H9 (cell line): ENCODE data around the gene PARD3. TPM values are rescaled to one million over a fixed set of nuclear protein-coding genes. Genes with fewer than 3 reads are reported as not detected.

ENCODE experiments used
- DNase-seq: peaks from one replicate; pipeline ENCODE4 v3.0.0-alpha.2; 2017
- H2AFZ ChIP-seq: one replicate; pipeline ENCODE4 v1.6.1; 2013; ENCODE audit warnings: mild to moderate bottlenecking, low read length, control low read depth, moderate library complexity
- H2AK5ac ChIP-seq: 2 replicates; pipeline ENCODE4 v1.6.1; 2013; ENCODE audit warnings: low read length, control low read depth, mixed read lengths; ENCODE audit not compliant: insufficient read length
- H2BK120ac ChIP-seq: one replicate; pipeline ENCODE4 v1.6.1; 2013; ENCODE audit warnings: low read depth, mild to moderate bottlenecking, low read length, control low read depth, inconsistent platforms; ENCODE audit not compliant: poor library complexity, severe bottlenecking
- H2BK12ac ChIP-seq: 2 replicates; pipeline ENCODE4 v1.6.1; 2013; ENCODE audit warnings: low read length, control low read depth, mixed read lengths, low read depth; ENCODE audit not compliant: insufficient read length
- H2BK15ac ChIP-seq: 2 replicates; pipeline ENCODE4 v1.6.1; 2013; ENCODE audit warnings: low read depth, low read length, control low read depth
- H2BK20ac ChIP-seq: one replicate; pipeline ENCODE4 v1.6.1; 2013; ENCODE audit warnings: low read depth, mild to moderate bottlenecking, low read length, control low read depth, inconsistent platforms; ENCODE audit not compliant: poor library complexity, severe bottlenecking
- H2BK5ac ChIP-seq: 2 replicates; pipeline ENCODE4 v1.6.1; 2013; ENCODE audit warnings: low read length, control low read depth, mixed read lengths; ENCODE audit not compliant: insufficient read length
- H3K14ac ChIP-seq: 2 replicates; pipeline ENCODE4 v1.6.1; 2013; ENCODE audit warnings: low read length, control low read depth; ENCODE audit not compliant: insufficient read depth
- H3K18ac ChIP-seq: 2 replicates; pipeline ENCODE4 v1.6.1; 2013; ENCODE audit warnings: low read depth, mild to moderate bottlenecking, mixed read lengths, low read length, control low read depth; ENCODE audit not compliant: insufficient read length
- H3K23ac ChIP-seq: 2 replicates; pipeline ENCODE4 v1.6.1; 2013; ENCODE audit warnings: low read length, control low read depth, mixed read lengths, low read depth; ENCODE audit not compliant: insufficient read length
- H3K23me2 ChIP-seq: 2 replicates; pipeline ENCODE4 v1.6.1; 2013; ENCODE audit warnings: low read depth, mild to moderate bottlenecking, mixed read lengths, low read length, control low read depth; ENCODE audit not compliant: insufficient read length, poor library complexity, severe bottlenecking
- H3K27ac ChIP-seq: 2 replicates; pipeline ENCODE4 v1.5.1; 2013; ENCODE audit warnings: low read length, control low read depth, mixed read lengths, low read depth; ENCODE audit not compliant: insufficient read length
- H3K27me3 ChIP-seq: 2 replicates; pipeline ENCODE4 v1.6.1; 2013; ENCODE audit warnings: low read length, control low read depth, inconsistent platforms; ENCODE audit not compliant: insufficient read depth
- H3K4ac ChIP-seq: 2 replicates; pipeline ENCODE4 v1.6.1; 2013; ENCODE audit warnings: low read depth, mild to moderate bottlenecking, control low read depth, inconsistent platforms, low read length, moderate library complexity
- H3K4me1 ChIP-seq: 2 replicates; pipeline ENCODE4 v1.6.1; 2013; ENCODE audit warnings: low read length, control low read depth, inconsistent platforms; ENCODE audit not compliant: insufficient read depth
- H3K4me2 ChIP-seq: 2 replicates; pipeline ENCODE4 v1.6.1; 2013; ENCODE audit warnings: low read length, control low read depth, mixed read lengths; ENCODE audit not compliant: insufficient read length, insufficient read depth
- H3K56ac ChIP-seq: 2 replicates; pipeline ENCODE4 v1.6.1; 2013; ENCODE audit warnings: low read depth, mild to moderate bottlenecking, mixed read lengths, low read length, control low read depth; ENCODE audit not compliant: insufficient read length
- H3K79me1 ChIP-seq: 2 replicates; pipeline ENCODE4 v1.6.1; 2013; ENCODE audit warnings: low read depth, mild to moderate bottlenecking, moderate library complexity, low read length, control low read depth, inconsistent platforms; ENCODE audit not compliant: insufficient read depth, poor library complexity, severe bottlenecking
- H3K79me2 ChIP-seq: 2 replicates; pipeline ENCODE4 v1.6.1; 2013; ENCODE audit warnings: low read length, control low read depth, inconsistent platforms; ENCODE audit not compliant: insufficient read depth
- H3K9ac ChIP-seq: 2 replicates; pipeline ENCODE4 v1.6.1; 2013; ENCODE audit warnings: low read length, control low read depth, mixed read lengths; ENCODE audit not compliant: insufficient read length; ENCODE audit errors: extremely low read depth
- H3K9me3 ChIP-seq: one replicate; pipeline ENCODE4 v1.6.1; 2013; ENCODE audit warnings: low read depth, low read length, inconsistent platforms; ENCODE audit not compliant: control insufficient read depth
- H3T11ph ChIP-seq: one replicate; pipeline ENCODE4 v1.6.1; 2013; ENCODE audit warnings: mild to moderate bottlenecking, low read length, control low read depth, inconsistent platforms
- H4K20me1 ChIP-seq: one replicate; pipeline ENCODE4 v1.6.1; 2013; ENCODE audit not compliant: control insufficient read depth, insufficient read length, insufficient read depth
- H4K5ac ChIP-seq: 2 replicates; pipeline ENCODE4 v1.6.1; 2013; ENCODE audit warnings: low read depth, mild to moderate bottlenecking, mixed read lengths, low read length, control low read depth; ENCODE audit not compliant: insufficient read length
- H4K8ac ChIP-seq: replicated peaks from 2 replicates; pipeline ENCODE4 v1.6.1; 2013; ENCODE audit warnings: low read length, control low read depth, mixed read lengths, low read depth; ENCODE audit not compliant: insufficient read length
- H4K91ac ChIP-seq: 2 replicates; pipeline ENCODE4 v1.6.1; 2013; ENCODE audit warnings: low read depth, mild to moderate bottlenecking, moderate library complexity, mixed read lengths, low read length, control low read depth; ENCODE audit not compliant: insufficient read length
- H3K27ac Mint-ChIP-seq, 3 experiments: 2 replicates in 2 of 3; 3 replicates in 1 of 3; pipeline ENCODE4 v1.8.0; 2020 to 2021; ENCODE audit warnings: mixed read lengths in 3 of 3, mild to moderate bottlenecking in 1 of 3, moderate library complexity in 1 of 3
- H3K27me3 Mint-ChIP-seq: 2 replicates; pipeline ENCODE4 v1.8.0; 2021; ENCODE audit warnings: low read depth, mild to moderate bottlenecking, moderate library complexity, mixed read lengths
- H3K36me3 Mint-ChIP-seq, 3 experiments: 2 replicates in 2 of 3; 3 replicates in 1 of 3; pipeline ENCODE4 v1.8.0; 2020 to 2021; ENCODE audit warnings: low read depth in 3 of 3, mixed read lengths in 3 of 3; ENCODE audit not compliant: insufficient read depth in 1 of 3
- H3K4me1 Mint-ChIP-seq, 2 experiments: 2 replicates each; pipeline ENCODE4 v1.8.0; 2020; ENCODE audit warnings: mixed read lengths in 2 of 2
- H3K4me3 Mint-ChIP-seq, 2 experiments: 2 replicates in 1 of 2; 3 replicates in 1 of 2; pipeline ENCODE4 v1.8.0; 2020 to 2021; ENCODE audit warnings: mild to moderate bottlenecking in 2 of 2, mixed read lengths in 2 of 2, moderate library complexity in 1 of 2
- H3K9me3 Mint-ChIP-seq, 2 experiments: 2 replicates in 1 of 2; 3 replicates in 1 of 2; pipeline ENCODE4 v1.8.0; 2020; ENCODE audit warnings: mild to moderate bottlenecking in 2 of 2, mixed read lengths in 2 of 2, moderate library complexity in 1 of 2
- WGBS: extraction: QIAGEN DNeasy Blood & Tissue Kit; methylation state at CpG from one replicate; pipeline ENCODE4 v1.1.7; 2013; ENCODE audit warnings: missing lambda C conversion rate, low lambda C conversion rate, mixed read lengths; ENCODE audit not compliant: insufficient read length; ENCODE audit errors: extremely low coverage; 5-methylcytosine and 5-hydroxymethylcytosine counted together
- total RNA-seq: library from RNA; stranded (reverse); gene quantifications from 2 replicates; pipeline ENCODE4 v1.2.1, GENCODE V29; 2021
- TF ChIP-seq, protein P1 (sequence below): fragments of 200-600 bp; sonication (generic); conservative IDR thresholded peaks from 3 replicates; pipeline ENCODE4 v1.8.0; 2021; ENCODE audit warnings: antibody characterized with exemption, mild to moderate bottlenecking

The PARD3 gene
- total RNA-seq, 1 experiment from 2014 or later = 44.7 TPM

DNA sequence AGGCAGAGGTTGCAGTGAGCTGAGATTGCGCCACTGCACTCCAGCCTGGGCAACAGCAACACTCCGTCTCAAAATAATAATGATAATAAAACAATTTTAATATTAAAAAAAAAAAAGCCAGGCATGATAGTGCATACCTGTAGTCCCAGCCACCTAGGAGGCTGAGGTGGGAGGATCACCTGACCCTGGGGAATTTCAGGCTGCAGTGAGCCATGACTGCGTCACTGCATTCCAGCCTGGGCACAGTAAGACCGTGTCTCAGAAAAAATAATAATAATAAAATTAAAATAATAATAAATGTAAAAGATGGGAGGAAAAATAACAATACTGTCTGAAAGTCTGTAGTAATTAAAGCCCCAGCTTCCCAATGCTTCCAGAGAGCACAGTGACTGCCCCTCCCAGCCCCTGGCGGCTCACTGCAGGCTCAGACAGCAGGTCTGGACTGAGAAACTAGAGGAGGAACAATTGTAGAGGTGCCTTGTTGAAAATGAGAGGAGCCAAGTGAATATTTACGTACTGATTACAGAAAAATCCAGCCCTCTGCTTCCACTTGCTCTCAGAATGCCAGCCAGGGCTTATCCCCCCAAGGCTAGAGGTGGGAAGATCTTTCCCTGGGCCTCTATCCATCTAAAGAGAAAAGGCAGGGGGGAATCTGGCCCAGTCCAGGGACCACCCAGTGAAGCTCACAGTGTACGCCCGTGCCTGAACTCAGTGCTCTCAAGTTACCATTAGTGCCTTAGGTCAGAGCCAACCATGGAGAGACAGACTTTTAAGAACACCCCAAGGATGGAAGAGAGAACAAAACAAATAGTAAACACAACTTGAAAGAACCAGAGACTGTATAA is 112.8 kb downstream of the PARD3 start:
- Histone ChIP-seq H2BK20ac (no peak overlapping the region), H3K27me3 (no peaks in the 10 kb centered on the region), H3K4me2 (no peak overlapping the region), H3K23me2 (no peaks in the 10 kb centered on the region), H2AFZ (no peak overlapping the region), H2BK5ac (no peak overlapping the region), H2BK15ac (no peak overlapping the region), H3K4me1 (peaks cover 2% of the 10 kb centered on the region; the same call in 1 of the 2 replicates), H3K23ac (no peak overlapping the region), H4K8ac (no peak overlapping the region), H4K91ac (no peak overlapping the region), H3K79me1 (peaks cover 13% of the 10 kb centered on the region), H3K79me2 (peaks cover 18% of the 10 kb centered on the region; the same call in 1 of the 2 replicates), H4K20me1 (no peaks in the 10 kb centered on the region), H3K4ac (no peak overlapping the region), H2AK5ac (no peak overlapping the region), H3K9me3 (no peaks in the 10 kb centered on the region), H3K14ac (no peak overlapping the region), H2BK120ac (no peak overlapping the region), H3T11ph (no peak overlapping the region), H4K5ac (no peak overlapping the region), H3K56ac (no peak overlapping the region), H3K9ac (no peak overlapping the region), H3K27ac (no peak overlapping the region), H2BK12ac (no peak overlapping the region), H3K18ac (no peak overlapping the region)
- WGBS = no CpG with 5 or more reads among the region's 8 CpGs
- Mint-ChIP-seq H3K27me3 (no peaks in the 10 kb centered on the region), H3K36me3 (no peaks in the 10 kb centered on the region), H3K27ac (peak overlapping the region in 2 of 3 experiments; percentile 17 to 37; a peak in 3 of 7 replicates), H3K9me3 (no peaks in the 10 kb centered on the region), H3K4me3 (no peak overlapping the region), H3K4me1 (peaks cover 38 to 41% of the 10 kb centered on the region in 2 experiments)
- no peak for DNase-seq
- TF ChIP-seq, protein P1, sequence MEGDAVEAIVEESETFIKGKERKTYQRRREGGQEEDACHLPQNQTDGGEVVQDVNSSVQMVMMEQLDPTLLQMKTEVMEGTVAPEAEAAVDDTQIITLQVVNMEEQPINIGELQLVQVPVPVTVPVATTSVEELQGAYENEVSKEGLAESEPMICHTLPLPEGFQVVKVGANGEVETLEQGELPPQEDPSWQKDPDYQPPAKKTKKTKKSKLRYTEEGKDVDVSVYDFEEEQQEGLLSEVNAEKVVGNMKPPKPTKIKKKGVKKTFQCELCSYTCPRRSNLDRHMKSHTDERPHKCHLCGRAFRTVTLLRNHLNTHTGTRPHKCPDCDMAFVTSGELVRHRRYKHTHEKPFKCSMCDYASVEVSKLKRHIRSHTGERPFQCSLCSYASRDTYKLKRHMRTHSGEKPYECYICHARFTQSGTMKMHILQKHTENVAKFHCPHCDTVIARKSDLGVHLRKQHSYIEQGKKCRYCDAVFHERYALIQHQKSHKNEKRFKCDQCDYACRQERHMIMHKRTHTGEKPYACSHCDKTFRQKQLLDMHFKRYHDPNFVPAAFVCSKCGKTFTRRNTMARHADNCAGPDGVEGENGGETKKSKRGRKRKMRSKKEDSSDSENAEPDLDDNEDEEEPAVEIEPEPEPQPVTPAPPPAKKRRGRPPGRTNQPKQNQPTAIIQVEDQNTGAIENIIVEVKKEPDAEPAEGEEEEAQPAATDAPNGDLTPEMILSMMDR = no peak
